ENCODE results near the gene MAPT.

Gene MAPT

GRCh38 chr17:45894022-45894784 lies at the start of gene MAPT:
TSS of gene MAPT (plus strand) at chr17:45894554. CDS start at chr17:45962338, 67,784 bp downstream.
- peak; percentile 68 for DNase-seq (ENCODE audit: low read depth)

DNA sequence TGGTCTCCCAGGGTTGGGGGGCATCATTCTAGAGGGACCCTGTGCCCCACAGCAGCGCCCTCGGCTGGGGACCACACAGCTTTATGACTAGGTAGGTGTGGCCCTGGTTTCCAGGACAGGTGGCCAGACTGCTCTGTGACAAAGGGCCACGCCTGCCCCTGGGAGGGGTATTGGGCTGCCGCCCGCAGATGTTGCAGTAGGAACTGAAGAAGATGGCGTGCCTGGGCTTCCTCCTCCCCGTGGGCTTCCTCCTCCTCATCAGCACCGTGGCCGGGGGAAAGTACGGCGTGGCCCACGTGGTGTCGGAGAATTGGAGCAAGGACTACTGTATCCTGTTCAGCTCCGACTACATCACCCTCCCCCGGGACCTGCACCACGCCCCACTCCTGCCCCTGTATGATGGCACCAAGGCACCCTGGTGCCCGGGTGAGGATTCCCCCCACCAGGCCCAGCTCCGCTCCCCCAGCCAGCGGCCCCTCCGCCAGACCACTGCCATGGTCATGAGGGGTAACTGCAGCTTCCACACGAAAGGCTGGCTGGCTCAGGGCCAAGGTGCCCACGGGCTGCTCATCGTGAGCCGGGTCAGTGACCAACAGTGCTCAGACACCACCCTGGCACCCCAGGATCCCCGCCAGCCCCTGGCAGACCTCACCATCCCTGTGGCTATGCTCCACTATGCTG lies 49.5 kb upstream of the MAPT start, which contains the start of gene SPPL2C:
SPPL2C (plus strand) TSS at position 187 of the 681 bp plus-strand sequence; CDS start at position 213, 26 bp downstream.
- DNase-seq (ENCODE audit: low read depth) = no peak

DNA sequence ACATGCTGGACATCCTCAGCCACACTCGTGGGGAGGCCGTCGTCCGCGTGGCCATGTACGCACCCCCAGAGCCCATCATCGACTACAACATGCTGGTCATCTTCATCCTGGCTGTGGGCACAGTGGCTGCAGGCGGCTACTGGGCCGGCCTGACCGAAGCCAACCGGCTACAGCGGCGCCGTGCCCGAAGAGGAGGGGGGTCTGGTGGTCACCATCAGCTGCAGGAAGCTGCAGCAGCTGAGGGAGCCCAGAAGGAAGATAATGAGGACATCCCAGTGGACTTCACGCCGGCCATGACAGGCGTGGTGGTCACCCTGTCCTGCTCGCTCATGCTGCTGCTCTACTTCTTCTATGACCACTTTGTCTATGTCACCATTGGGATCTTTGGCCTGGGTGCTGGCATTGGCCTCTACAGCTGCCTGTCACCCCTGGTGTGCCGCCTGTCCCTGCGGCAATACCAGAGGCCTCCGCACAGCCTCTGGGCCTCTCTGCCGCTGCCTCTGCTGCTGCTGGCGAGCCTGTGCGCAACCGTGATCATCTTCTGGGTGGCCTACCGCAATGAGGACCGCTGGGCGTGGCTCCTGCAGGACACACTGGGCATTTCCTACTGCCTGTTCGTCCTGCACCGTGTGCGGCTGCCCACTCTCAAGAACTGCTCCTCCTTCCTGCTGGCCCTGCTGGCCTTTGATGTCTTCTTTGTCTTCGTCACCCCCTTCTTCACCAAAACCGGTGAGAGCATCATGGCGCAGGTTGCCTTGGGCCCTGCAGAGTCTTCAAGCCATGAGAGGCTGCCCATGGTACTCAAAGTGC lies 48.8 kb upstream of the MAPT start:
- DNase-seq (ENCODE audit: low read depth) = no peak

DNA sequence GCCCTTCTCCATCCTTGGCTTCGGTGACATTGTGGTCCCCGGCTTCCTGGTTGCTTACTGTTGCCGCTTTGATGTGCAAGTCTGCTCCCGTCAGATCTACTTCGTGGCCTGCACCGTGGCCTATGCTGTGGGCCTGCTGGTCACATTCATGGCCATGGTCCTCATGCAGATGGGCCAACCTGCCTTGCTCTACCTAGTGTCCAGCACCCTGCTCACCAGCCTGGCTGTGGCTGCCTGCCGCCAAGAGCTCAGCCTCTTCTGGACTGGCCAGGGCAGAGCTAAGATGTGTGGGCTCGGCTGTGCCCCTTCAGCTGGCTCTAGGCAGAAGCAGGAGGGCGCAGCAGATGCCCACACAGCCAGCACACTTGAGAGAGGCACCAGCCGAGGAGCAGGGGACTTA lies 48.1 kb upstream of the MAPT start:
- no peak for DNase-seq (ENCODE audit: low read depth)

- no peak for DNase-seq (ENCODE audit: low read depth)
Measured at GRCh38 chr17:45846646-45847045, 47.7 kb upstream of the MAPT start.

- DNase-seq (ENCODE audit: low read depth) = no peak
Measured at GRCh38 chr17:45847101-45847500, 47.3 kb upstream of the MAPT start.

- no peak for DNase-seq (ENCODE audit: low read depth)
Measured at GRCh38 chr17:45847747-45848146, 46.6 kb upstream of the MAPT start.

- no peak for DNase-seq (ENCODE audit: low read depth)
Measured at GRCh38 chr17:45848405-45848804, 45.9 kb upstream of the MAPT start.

GRCh38 chr17:45848868-45849535 lies 45.4 kb upstream of the MAPT start:
- no peak for DNase-seq (ENCODE audit: low read depth)

DNA sequence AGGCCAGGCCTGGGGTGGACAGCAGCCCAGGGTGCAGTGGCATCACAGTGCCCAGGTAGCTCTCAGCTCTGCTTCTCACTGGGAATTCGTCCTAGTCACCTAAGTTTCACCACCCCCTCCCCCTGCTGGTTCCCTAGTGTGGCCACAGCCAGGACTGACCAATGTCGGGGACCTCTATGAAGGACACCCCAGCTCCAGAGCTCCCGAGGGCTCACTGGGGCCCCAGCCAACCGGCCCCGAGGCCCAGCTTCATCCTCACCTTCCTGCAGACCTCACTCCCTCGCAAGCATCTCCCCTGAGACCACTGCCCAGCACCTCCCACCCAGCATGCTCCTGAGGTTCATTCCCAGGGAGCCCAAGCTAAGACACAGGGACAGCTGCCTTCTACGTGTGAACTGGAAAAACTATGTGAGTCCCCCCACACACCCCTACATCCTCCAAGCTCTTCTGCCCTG lies 44.8 kb upstream of the MAPT start:
- no peak for DNase-seq (ENCODE audit: low read depth)

- DNase-seq (ENCODE audit: low read depth) = no peak
Measured at GRCh38 chr17:45850011-45850410, 44.3 kb upstream of the MAPT start.

DNA sequence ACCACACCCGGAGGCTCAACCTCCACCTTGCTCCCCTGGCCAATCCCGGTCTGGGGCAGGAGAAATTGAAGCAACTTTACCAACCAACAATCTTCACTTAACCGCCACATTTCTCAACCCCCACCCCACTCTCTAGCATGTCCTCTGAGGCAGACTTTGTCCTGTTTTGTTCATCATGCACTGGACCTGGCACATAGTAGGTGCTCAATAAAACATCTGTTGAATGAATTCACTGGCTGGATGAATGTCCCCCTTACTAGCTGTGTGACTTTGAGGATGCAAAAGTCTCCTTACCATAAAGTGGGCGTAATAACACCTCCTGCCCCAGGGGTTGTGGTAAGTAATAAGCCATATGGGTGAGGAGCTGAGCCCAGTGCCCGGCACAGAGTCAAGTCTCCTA lies 43.9 kb upstream of the MAPT start:
- DNase-seq (ENCODE audit: low read depth) = no peak

- DNase-seq (ENCODE audit: low read depth) = no peak
Measured at GRCh38 chr17:45851022-45851421, 43.3 kb upstream of the MAPT start.

- no peak for DNase-seq (ENCODE audit: low read depth)
Measured at GRCh38 chr17:45851464-45851863, 42.9 kb upstream of the MAPT start.

GRCh38 chr17:45851873-45852272 lies 42.5 kb upstream of the MAPT start:
- DNase-seq (ENCODE audit: low read depth) = no peak

GRCh38 chr17:45852535-45853297 lies 41.6 kb upstream of the MAPT start:
- peak; percentile 39 for DNase-seq (ENCODE audit: low read depth)

DNA sequence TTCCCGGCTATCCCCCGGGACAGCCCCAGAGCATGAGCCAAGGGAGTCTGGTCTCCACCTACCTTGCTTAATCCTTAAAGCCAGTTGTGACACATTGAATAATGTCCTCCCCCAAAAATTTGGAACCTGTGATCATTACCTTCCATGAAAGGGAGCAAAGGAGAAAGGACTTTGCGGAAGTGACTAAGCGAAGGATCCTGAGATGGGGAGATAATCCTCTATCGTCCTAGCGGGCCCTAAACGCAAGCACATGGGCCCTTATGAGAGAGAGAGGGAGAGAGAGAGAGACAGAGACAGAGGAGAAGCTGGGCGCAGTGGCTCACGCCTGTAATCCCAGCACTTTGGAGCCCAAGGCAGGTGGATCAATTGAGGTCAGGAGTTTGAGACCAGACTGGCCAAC lies 40.1 kb upstream of the MAPT start:
- DNase-seq (ENCODE audit: low read depth) = no peak

- DNase-seq (ENCODE audit: low read depth) = no peak
Measured at GRCh38 chr17:45855691-45856336, 38.5 kb upstream of the MAPT start.

GRCh38 chr17:45857977-45858708 lies 36.2 kb upstream of the MAPT start:
- no peak for DNase-seq (ENCODE audit: low read depth)

- no peak for DNase-seq (ENCODE audit: low read depth)
Measured at GRCh38 chr17:45861165-45861564, 33.2 kb upstream of the MAPT start.
